Measurements from ENCODE around the gene LIMCH1. TPM values are rescaled to one million over a fixed set of nuclear protein-coding genes. Genes with fewer than 3 reads are reported as not detected.

Gene LIMCH1
- total and polyA plus RNA-seq, 11 donors = 50.9 to 345 (median 233) TPM

DNA sequence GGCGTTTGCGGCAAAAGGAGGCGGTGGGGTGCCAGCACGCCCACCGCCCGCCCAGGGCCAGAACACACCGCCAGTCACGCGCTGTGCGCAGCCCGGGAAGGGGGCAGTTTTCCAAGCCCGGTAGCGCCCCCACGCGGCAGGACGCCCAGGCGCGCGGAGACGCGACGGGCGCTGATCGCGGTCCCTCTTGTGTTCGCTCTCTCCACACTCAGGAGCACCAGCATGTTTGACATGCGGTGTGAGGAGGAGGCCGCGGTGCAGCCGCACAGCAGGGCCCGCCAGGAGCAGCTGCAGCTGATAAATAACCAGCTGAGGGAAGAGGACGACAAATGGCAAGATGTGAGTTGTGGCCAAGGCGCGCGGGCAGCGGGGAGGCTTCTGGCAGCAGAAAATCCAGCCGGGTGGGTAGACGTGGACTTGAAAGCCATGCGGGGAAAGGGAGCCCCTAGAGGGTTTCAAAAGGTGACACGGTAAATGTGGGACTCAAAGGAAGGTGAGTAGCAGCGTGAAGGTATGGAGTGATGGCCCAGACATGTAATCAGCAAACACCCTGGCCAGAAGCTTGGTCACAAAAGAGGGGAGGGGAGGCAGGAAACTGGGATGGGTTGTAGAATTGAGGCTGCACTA is 106.4 kb downstream of the LIMCH1 start:
- ATAC-seq (peak; percentile 63 to 94 (median 92)), DNase-seq (peak; percentile 64 to 87 (median 77))
- intact Hi-C loops (cut with DNase I) = loop anchor here in 7 of 10 donors (1.0 to 10.0 kb wide), 7 partner anchors 110 to 363 kb away; partner anchors contain the start of gene LIMCH1 (in 2 of the 7)
- Histone ChIP-seq H3K4me3 (peak overlapping the region in 6 of 12 donors; percentile 7 to 31 (median 14)), H3K27ac (peak overlapping the region in 4 of 12 donors; percentile 27 to 55 (median 46)), H3K4me1 (peaks cover 0 to 36% (median 24%) of the 10 kb centered on the region in 12 donors), H3K27me3 (peaks cover 0 to 19% (median 0%) of the 10 kb centered on the region in 9 donors), H3K36me3 (peaks cover 0 to 41% (median 28%) of the 10 kb centered on the region in 9 donors), H3K9me3 (no peaks in the 10 kb centered on the region)
- 15 to 34% (median 23%) methylated on average over 29 to 41 of the region's 41 CpGs for WGBS, 4 donors
- no peak for TF ChIP-seq POLR2A (IDR thresholded peaks at IDR 0.05)
- TF ChIP-seq CTCF (IDR thresholded peaks at IDR 0.05) = peak; percentile 76 to 96 (median 90)

DNA sequence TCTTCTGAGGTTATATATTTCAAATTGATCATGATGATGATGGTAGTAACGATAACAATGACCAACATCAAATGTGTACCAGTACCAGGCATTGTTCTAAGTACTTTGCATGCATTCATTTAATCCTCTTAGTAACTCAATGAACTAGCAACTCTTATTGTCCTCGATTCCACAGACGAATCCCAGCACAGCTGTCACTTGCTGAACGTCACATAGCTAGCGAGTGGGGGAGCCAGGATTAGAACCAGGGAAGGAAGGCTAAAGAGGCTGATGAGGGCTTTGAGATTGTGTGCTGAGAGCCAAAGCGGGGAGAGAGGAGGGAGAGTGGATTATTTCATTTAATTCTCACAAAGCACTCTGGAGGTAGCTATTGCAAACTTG is 106.9 kb downstream of the LIMCH1 start:
- Histone ChIP-seq H3K4me3 (no peak overlapping the region), H3K27me3 (peaks cover 0 to 19% (median 0%) of the 10 kb centered on the region in 9 donors), H3K4me1 (peaks cover 0 to 32% (median 22%) of the 10 kb centered on the region in 12 donors), H3K27ac (peak overlapping the region in 2 of 12 donors; percentile 43 to 49), H3K36me3 (peaks cover 0 to 46% (median 33%) of the 10 kb centered on the region in 9 donors), H3K9me3 (no peaks in the 10 kb centered on the region)
- WGBS, 4 donors = 71 to 88% (median 82%) methylated on average over 6 of the region's 6 CpGs
- intact Hi-C loops (cut with DNase I) = loop anchor here in 7 of 10 donors (1.0 to 10.0 kb wide), 7 partner anchors 110 to 364 kb away; partner anchors contain the start of gene LIMCH1 (in 2 of the 7)
- no peak for DNase-seq
- TF ChIP-seq POLR2A (IDR thresholded peaks at IDR 0.05) (no peak), CTCF (IDR thresholded peaks at IDR 0.05) (no peak)
- ATAC-seq = no peak

- peaks cover 0 to 23% (median 16%) of the 10 kb centered on the region in 12 donors for H3K4me1 ChIP-seq
- peaks cover 0 to 56% (median 39%) of the 10 kb centered on the region in 9 donors for H3K36me3 ChIP-seq
- DNase-seq (no peak), ATAC-seq (no peak)
- intact Hi-C loops (cut with DNase I) = loop anchor here in 5 of 10 donors (10.0 kb wide), 4 partner anchors 111 to 281 kb away; partner anchors contain the start of gene LIMCH1 (in 2 of the 5)
- H3K27me3 ChIP-seq = peaks cover 0 to 19% (median 0%) of the 10 kb centered on the region in 9 donors
- no peak overlapping the region for H3K4me3 ChIP-seq
- TF ChIP-seq POLR2A (IDR thresholded peaks at IDR 0.05) (no peak), CTCF (IDR thresholded peaks at IDR 0.05) (no peak)
- no peak overlapping the region for H3K27ac ChIP-seq
- 85 to 90% (median 87%) methylated on average over 5 of the region's 5 CpGs for WGBS, 4 donors
- H3K9me3 ChIP-seq = no peaks in the 10 kb centered on the region
Measured at GRCh38 chr4:41645728-41646390, 107.9 kb downstream of the LIMCH1 start.

- H3K36me3 ChIP-seq = peaks cover 0 to 66% (median 46%) of the 10 kb centered on the region in 9 donors
- DNase-seq (no peak), ATAC-seq (no peak)
- intact Hi-C loops (cut with DNase I) = loop anchor here in 5 of 10 donors (10.0 kb wide), 4 partner anchors 112 to 282 kb away; partner anchors contain the start of gene LIMCH1 (in 2 of the 5)
- WGBS, 4 donors = 36 to 56% (median 38%) methylated on average over 1 of the region's 1 CpG
- no peak overlapping the region for H3K27ac ChIP-seq
- TF ChIP-seq CTCF (IDR thresholded peaks at IDR 0.05) (no peak), POLR2A (IDR thresholded peaks at IDR 0.05) (no peak)
- H3K4me1 ChIP-seq = peaks cover 0 to 25% (median 16%) of the 10 kb centered on the region in 12 donors
- H3K27me3 ChIP-seq = peaks cover 0 to 19% (median 0%) of the 10 kb centered on the region in 9 donors
- H3K4me3 ChIP-seq = no peak overlapping the region
- H3K9me3 ChIP-seq = no peaks in the 10 kb centered on the region
Measured at GRCh38 chr4:41646862-41647261, 108.9 kb downstream of the LIMCH1 start.
